ENCODE results near the gene CD99. TPM values are rescaled to one million over a fixed set of nuclear protein-coding genes. Genes with fewer than 3 reads are reported as not detected.

CD99 gene
- total and polyA plus RNA-seq, 2 donors (not counting 1 experiment from before 2014, with no cell fraction given), result 70.7 to 133 TPM

DNA sequence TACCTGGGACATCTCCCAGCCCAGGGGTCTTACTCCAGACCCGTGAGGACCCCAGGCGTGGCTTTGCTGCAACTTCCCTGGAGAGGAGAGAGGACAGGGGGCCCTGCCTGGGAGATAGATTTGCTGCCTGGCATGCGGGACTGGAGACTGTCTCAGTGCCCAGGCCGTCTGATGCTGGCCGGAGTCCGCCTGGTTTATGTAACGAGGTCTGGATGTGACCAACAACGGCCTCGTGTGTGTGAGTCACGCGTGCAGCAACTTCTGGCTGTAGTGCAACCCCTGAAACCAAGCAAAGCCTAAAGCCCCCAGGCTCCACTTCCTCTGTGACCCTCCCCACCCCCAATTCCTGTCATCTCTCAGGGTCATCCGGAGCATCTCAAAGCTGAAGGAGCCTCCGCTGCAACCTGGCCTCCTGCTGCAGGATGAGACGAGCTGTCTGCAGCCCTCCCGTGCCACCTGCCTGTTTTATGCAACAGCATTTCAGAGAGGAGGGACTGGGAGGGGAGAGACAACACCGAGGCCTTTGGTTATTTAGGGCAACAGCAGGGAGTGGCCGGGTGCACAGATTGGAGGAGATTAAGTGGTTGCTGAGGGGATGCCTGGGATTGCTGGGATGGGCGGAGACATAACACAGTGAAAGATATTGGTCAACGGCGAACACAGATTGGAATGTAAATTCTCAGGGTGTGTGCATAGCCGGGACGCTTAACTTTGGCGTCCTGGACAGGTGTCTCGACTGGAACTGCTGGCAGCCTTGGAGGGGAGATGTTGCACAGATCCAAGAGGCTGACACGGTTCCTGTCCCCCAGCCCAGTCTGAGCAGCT is 76.7 kb downstream of the CD99 start:
- WGBS (ENCODE audit: insufficient coverage), result 92% methylated on average over 22 of the region's 25 CpGs
- H3K9me3 Mint-ChIP-seq (ENCODE audit: insufficient read depth), result peaks cover 2% of the 10 kb centered on the region

DNA sequence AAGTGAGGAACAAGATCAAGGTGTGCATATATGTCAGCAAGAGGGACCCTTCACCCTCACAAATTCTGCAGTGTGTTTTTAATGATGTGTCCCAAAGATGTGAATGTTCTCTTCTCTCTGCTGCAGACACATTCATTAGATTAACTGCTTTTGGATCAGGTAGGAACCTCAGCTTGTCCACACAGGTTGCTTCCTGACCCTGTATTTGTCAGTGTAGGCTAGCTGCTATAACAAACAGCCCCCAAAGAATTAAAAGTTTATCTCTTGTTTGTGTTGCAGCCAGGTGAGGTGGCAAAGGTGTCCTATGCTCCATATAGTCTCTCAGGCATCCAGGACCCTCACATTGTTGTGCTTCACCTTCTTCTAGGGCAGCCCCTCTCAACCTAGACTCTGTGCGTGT is 78.5 kb downstream of the CD99 start:
- H3K36me3 ChIP-seq (replicated peaks in 1 of 2; ENCODE audit: control extremely low read depth in 1 of 2, control insufficient read depth in 1 of 2, extremely low read depth in 1 of 2, insufficient read depth in 2 of 2, low read length in 1 of 2), result no peaks in the 10 kb centered on the region
- H3K79me2 ChIP-seq (ENCODE audit: control insufficient read depth, insufficient read depth, low read length), result no peaks in the 10 kb centered on the region
- H3K9ac ChIP-seq (ENCODE audit: low read length), result no peak overlapping the region
- Mint-ChIP-seq H3K9me3 (ENCODE audit: insufficient read depth) (peaks cover 8% of the 10 kb centered on the region), H3K4me3 (no peak overlapping the region), H3K4me1 (no peaks in the 10 kb centered on the region), H3K27ac (no peak overlapping the region), H3K27me3 (peaks cover 24% of the 10 kb centered on the region)
- H3K4me2 ChIP-seq (replicated peaks; ENCODE audit: low read depth, low read length, poor library complexity, severe bottlenecking), result no peak overlapping the region
- H3K27me3 ChIP-seq (replicated peaks in 1 of 4; ENCODE audit: control extremely low read depth in 1 of 4, control insufficient read depth in 3 of 4, insufficient read depth in 4 of 4, low read length in 3 of 4), result peaks cover 0 to 7% (median 0%) of the 10 kb centered on the region in 4 experiments
- no peak for TF ChIP-seq EZH2 (IDR thresholded peaks at IDR 0.05; ENCODE audit: borderline replicate concordance, insufficient read depth, low read depth, low read length, poor library complexity, severe bottlenecking)
- TF ChIP-seq, protein P1, sequence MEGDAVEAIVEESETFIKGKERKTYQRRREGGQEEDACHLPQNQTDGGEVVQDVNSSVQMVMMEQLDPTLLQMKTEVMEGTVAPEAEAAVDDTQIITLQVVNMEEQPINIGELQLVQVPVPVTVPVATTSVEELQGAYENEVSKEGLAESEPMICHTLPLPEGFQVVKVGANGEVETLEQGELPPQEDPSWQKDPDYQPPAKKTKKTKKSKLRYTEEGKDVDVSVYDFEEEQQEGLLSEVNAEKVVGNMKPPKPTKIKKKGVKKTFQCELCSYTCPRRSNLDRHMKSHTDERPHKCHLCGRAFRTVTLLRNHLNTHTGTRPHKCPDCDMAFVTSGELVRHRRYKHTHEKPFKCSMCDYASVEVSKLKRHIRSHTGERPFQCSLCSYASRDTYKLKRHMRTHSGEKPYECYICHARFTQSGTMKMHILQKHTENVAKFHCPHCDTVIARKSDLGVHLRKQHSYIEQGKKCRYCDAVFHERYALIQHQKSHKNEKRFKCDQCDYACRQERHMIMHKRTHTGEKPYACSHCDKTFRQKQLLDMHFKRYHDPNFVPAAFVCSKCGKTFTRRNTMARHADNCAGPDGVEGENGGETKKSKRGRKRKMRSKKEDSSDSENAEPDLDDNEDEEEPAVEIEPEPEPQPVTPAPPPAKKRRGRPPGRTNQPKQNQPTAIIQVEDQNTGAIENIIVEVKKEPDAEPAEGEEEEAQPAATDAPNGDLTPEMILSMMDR (IDR thresholded peaks at IDR 0.05), result no peak
- CTCF ChIA-PET, result no interaction called here
- no peak overlapping the region for H2AFZ ChIP-seq (ENCODE audit: insufficient read depth, low read depth, low read length, poor library complexity, severe bottlenecking)
- H3K9me3 ChIP-seq (ENCODE audit: control extremely low read depth in 1 of 3, control insufficient read depth in 2 of 3, insufficient read depth in 1 of 3, low read length in 2 of 3), result peaks cover 0 to 9% (median 0%) of the 10 kb centered on the region in 3 donors
- H3K27ac ChIP-seq (ENCODE audit: low read length in 2 of 2), result no peak overlapping the region
- H3K4me3 ChIP-seq (ENCODE audit: control extremely low read depth in 1 of 5, extremely low read depth in 1 of 5, insufficient read depth in 1 of 5, low read depth in 2 of 5, low read length in 4 of 5), result no peak overlapping the region
- H3K4me1 ChIP-seq (ENCODE audit: control insufficient read depth in 2 of 2, insufficient read depth in 2 of 2, low read length in 2 of 2), result no peaks in the 10 kb centered on the region
- ATAC-seq (ENCODE audit: low read depth) (no peak), DNase-seq (no peak)
- POLR2A ChIA-PET, result no interaction called here
- no CpG with 5 or more reads among the region's 1 CpG for WGBS (ENCODE audit: insufficient coverage)
- intact Hi-C loops (cut with micrococcal nuclease), result no loop called here
- H4K20me1 ChIP-seq (ENCODE audit: control insufficient read depth, insufficient read depth, low read length, poor library complexity, severe bottlenecking), result no peaks in the 10 kb centered on the region

More for the DNA sequence above, 76.7 kb downstream of the CD99 start:
- no peak overlapping the region for H2AFZ ChIP-seq (ENCODE audit: insufficient read depth, low read depth, low read length, poor library complexity, severe bottlenecking)
- Mint-ChIP-seq H3K4me3 (no peak overlapping the region), H3K27me3 (peaks cover 21% of the 10 kb centered on the region), H3K4me1 (no peaks in the 10 kb centered on the region), H3K27ac (no peak overlapping the region)
- no peaks in the 10 kb centered on the region for H3K9me3 ChIP-seq (ENCODE audit: control extremely low read depth in 1 of 3, control insufficient read depth in 2 of 3, insufficient read depth in 1 of 3, low read length in 2 of 3)
- ATAC-seq (ENCODE audit: low read depth), result no peak
- intact Hi-C loops (cut with micrococcal nuclease), result no loop called here
- no peaks in the 10 kb centered on the region for H3K4me1 ChIP-seq (ENCODE audit: control insufficient read depth in 2 of 2, insufficient read depth in 2 of 2, low read length in 2 of 2)
- H3K27ac ChIP-seq (ENCODE audit: low read length in 2 of 2), result no peak overlapping the region
- H3K4me3 ChIP-seq (ENCODE audit: control extremely low read depth in 1 of 5, extremely low read depth in 1 of 5, insufficient read depth in 1 of 5, low read depth in 2 of 5, low read length in 4 of 5), result no peak overlapping the region
- H3K79me2 ChIP-seq (ENCODE audit: control insufficient read depth, insufficient read depth, low read length), result no peaks in the 10 kb centered on the region
- ChIA-PET CTCF (no interaction called here), POLR2A (no interaction called here)
- H3K9ac ChIP-seq (ENCODE audit: low read length), result no peak overlapping the region
- DNase-seq, result no peak
- H3K36me3 ChIP-seq (replicated peaks in 1 of 2; ENCODE audit: control extremely low read depth in 1 of 2, control insufficient read depth in 1 of 2, extremely low read depth in 1 of 2, insufficient read depth in 2 of 2, low read length in 1 of 2), result no peaks in the 10 kb centered on the region
- TF ChIP-seq, protein P1 (IDR thresholded peaks at IDR 0.05), result no peak
- TF ChIP-seq EZH2 (IDR thresholded peaks at IDR 0.05; ENCODE audit: borderline replicate concordance, insufficient read depth, low read depth, low read length, poor library complexity, severe bottlenecking), result no peak
- H3K27me3 ChIP-seq (replicated peaks in 1 of 4; ENCODE audit: control extremely low read depth in 1 of 4, control insufficient read depth in 3 of 4, insufficient read depth in 4 of 4, low read length in 3 of 4), result peaks cover 0 to 7% (median 0%) of the 10 kb centered on the region in 4 experiments
- H4K20me1 ChIP-seq (ENCODE audit: control insufficient read depth, insufficient read depth, low read length, poor library complexity, severe bottlenecking), result no peaks in the 10 kb centered on the region
- H3K4me2 ChIP-seq (replicated peaks; ENCODE audit: low read depth, low read length, poor library complexity, severe bottlenecking), result no peak overlapping the region

All from B cell (primary cell).